GM21528 (cell line): Measurements from ENCODE around the gene UBE2U.
A peak's percentile ranks its signal among the peaks of the same experiment; 100 is the strongest.
"Not testable (repeated sequence)": the region's sequence is repeated elsewhere in the genome, so short reads cannot be mapped to it uniquely, and the experiment has no call there.

Source experiments
- ATAC-seq: cut with Tn5 transposase; IDR thresholded peaks from one replicate; pipeline ENCODE4 v1.9.1; 2021; ENCODE audit warnings: mild to moderate bottlenecking, moderate library complexity; ENCODE audit not compliant: unreplicated experiment, low FRiP score

The UBE2U gene

GRCh38 chr1:64187646-64188045, 15.8 kb upstream of the UBE2U start:
- ATAC-seq = no peak

- ATAC-seq = no peak
Observed at GRCh38 chr1:64192290-64192689, 11.1 kb upstream of the UBE2U start.

- no peak for ATAC-seq
Observed at GRCh38 chr1:64194168-64195080, 9.0 kb upstream of the UBE2U start.

- no peak for ATAC-seq
Observed at GRCh38 chr1:64195081-64195395, 8.4 kb upstream of the UBE2U start.

- no peak for ATAC-seq
Observed at GRCh38 chr1:64196074-64196870, 7.2 kb upstream of the UBE2U start.

GRCh38 chr1:64197076-64197475, 6.3 kb upstream of the UBE2U start:
- no peak for ATAC-seq

GRCh38 chr1:64199154-64199553, 4.3 kb upstream of the UBE2U start:
- ATAC-seq = no peak

GRCh38 chr1:64200064-64200463, 3.4 kb upstream of the UBE2U start:
- ATAC-seq = no peak

- ATAC-seq = no peak
Observed at GRCh38 chr1:64209221-64209620, 5.8 kb downstream of the UBE2U start.

- no peak for ATAC-seq
Observed at GRCh38 chr1:64212031-64212430, 8.6 kb downstream of the UBE2U start.

GRCh38 chr1:64215576-64215975, 12.2 kb downstream of the UBE2U start:
- ATAC-seq = no peak

- no peak for ATAC-seq
Observed at GRCh38 chr1:64220241-64220640, 16.8 kb downstream of the UBE2U start.

- peak; percentile 54 for ATAC-seq
Observed at GRCh38 chr1:64223329-64224151, 20.1 kb downstream of the UBE2U start.

GRCh38 chr1:64224236-64224635, 20.8 kb downstream of the UBE2U start:
- ATAC-seq = not testable (repeated sequence)

GRCh38 chr1:64228167-64228957, 24.9 kb downstream of the UBE2U start:
- no peak for ATAC-seq

GRCh38 chr1:64229307-64229706, 25.9 kb downstream of the UBE2U start:
- ATAC-seq = no peak

- ATAC-seq = no peak
Observed at GRCh38 chr1:64231153-64231552, 27.7 kb downstream of the UBE2U start.

- no peak for ATAC-seq
Observed at GRCh38 chr1:64231654-64232053, 28.2 kb downstream of the UBE2U start.

- no peak for ATAC-seq
Observed at GRCh38 chr1:64234714-64235113, 31.3 kb downstream of the UBE2U start.

- no peak for ATAC-seq
Observed at GRCh38 chr1:64235181-64235580, 31.8 kb downstream of the UBE2U start.
